Adipocyte (in vitro differentiated cells): ENCODE data around the gene HSPBAP1.
A peak's percentile ranks its signal among the peaks of the same experiment; 100 is the strongest.

Experiments used
- DNase-seq: peaks from one replicate; pipeline ENCODE4 v3.0.0-alpha.2; 2015; ENCODE audit warnings: low read depth
- H3K27me3 ChIP-seq: replicated peaks from 2 replicates; pipeline ENCODE4 v1.7.0; 2013; ENCODE audit warnings: mild to moderate bottlenecking, low read length, moderate library complexity; ENCODE audit not compliant: control insufficient read depth, insufficient read depth
- H3K36me3 ChIP-seq: 2 replicates; pipeline ENCODE4 v1.7.0; 2013; ENCODE audit warnings: low read length, mild to moderate bottlenecking, moderate library complexity; ENCODE audit not compliant: control insufficient read depth, insufficient read depth, severe bottlenecking
- H3K4me1 ChIP-seq: 2 replicates; pipeline ENCODE4 v1.7.0; 2013; ENCODE audit warnings: mild to moderate bottlenecking, low read length, moderate library complexity; ENCODE audit not compliant: control insufficient read depth, insufficient read depth
- H3K4me3 ChIP-seq: 2 replicates; pipeline ENCODE4 v1.7.0; 2013; ENCODE audit warnings: mild to moderate bottlenecking, low read length, moderate library complexity
- H3K9ac ChIP-seq: 2 replicates; pipeline ENCODE4 v1.7.0; 2013; ENCODE audit warnings: mild to moderate bottlenecking, low read length, moderate library complexity
- H3K9me3 ChIP-seq: 2 replicates; pipeline ENCODE4 v1.7.0; 2013; ENCODE audit warnings: mild to moderate bottlenecking, low read length, moderate library complexity; ENCODE audit not compliant: control insufficient read depth

The HSPBAP1 gene

GRCh38 chr3:122782804-122783203 is 10.8 kb downstream of the HSPBAP1 start:
- Histone ChIP-seq H3K27me3 (no peaks in the 10 kb centered on the region), H3K4me1 (peaks cover 16% of the 10 kb centered on the region), H3K4me3 (no peak overlapping the region), H3K9me3 (no peaks in the 10 kb centered on the region), H3K36me3 (no peaks in the 10 kb centered on the region), H3K9ac (no peak overlapping the region)
- DNase-seq = no peak

- Histone ChIP-seq H3K9me3 (no peaks in the 10 kb centered on the region), H3K4me1 (no peaks in the 10 kb centered on the region), H3K4me3 (no peak overlapping the region), H3K9ac (no peak overlapping the region), H3K36me3 (no peaks in the 10 kb centered on the region), H3K27me3 (no peaks in the 10 kb centered on the region)
- DNase-seq = no peak
These were observed 16.1 kb downstream of the HSPBAP1 start for GRCh38 chr3:122777563-122777962.

GRCh38 chr3:122776675-122777468 is 16.8 kb downstream of the HSPBAP1 start:
- Histone ChIP-seq H3K36me3 (no peaks in the 10 kb centered on the region), H3K9ac (no peak overlapping the region), H3K4me3 (no peak overlapping the region), H3K4me1 (no peaks in the 10 kb centered on the region), H3K9me3 (no peaks in the 10 kb centered on the region), H3K27me3 (no peaks in the 10 kb centered on the region)
- no peak for DNase-seq

GRCh38 chr3:122774564-122774963 is 19.1 kb downstream of the HSPBAP1 start:
- peak; percentile 30 for DNase-seq
- H3K9ac ChIP-seq = no peak overlapping the region
- peaks cover 6% of the 10 kb centered on the region for H3K36me3 ChIP-seq
- H3K9me3 ChIP-seq = no peaks in the 10 kb centered on the region
- no peak overlapping the region for H3K4me3 ChIP-seq
- no peaks in the 10 kb centered on the region for H3K27me3 ChIP-seq
- no peaks in the 10 kb centered on the region for H3K4me1 ChIP-seq

- DNase-seq = no peak
- H3K9ac ChIP-seq = no peak overlapping the region
- H3K4me1 ChIP-seq = no peaks in the 10 kb centered on the region
- H3K9me3 ChIP-seq = no peaks in the 10 kb centered on the region
- no peaks in the 10 kb centered on the region for H3K27me3 ChIP-seq
- no peak overlapping the region for H3K4me3 ChIP-seq
- H3K36me3 ChIP-seq = peaks cover 6% of the 10 kb centered on the region
These were observed 19.6 kb downstream of the HSPBAP1 start for GRCh38 chr3:122773944-122774509.

DNA sequence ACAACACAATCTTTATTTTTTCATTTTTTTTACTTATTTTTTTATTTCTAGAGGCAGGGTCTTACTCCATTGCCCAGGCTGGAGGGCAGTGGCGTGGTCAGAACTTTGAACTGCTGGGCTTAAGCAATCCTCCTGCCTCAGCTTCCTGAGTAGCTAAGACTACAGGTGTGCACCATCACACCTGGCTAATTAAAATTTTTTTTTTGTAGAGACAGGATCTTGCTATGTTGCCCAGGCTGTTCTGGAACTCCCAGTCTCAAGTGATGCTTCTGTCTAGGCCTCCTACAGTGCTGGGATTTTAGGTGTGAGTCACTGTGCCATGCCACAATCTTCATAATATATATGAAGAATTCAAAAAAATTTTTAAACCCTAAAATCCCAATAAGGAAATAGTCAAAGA is 20.8 kb downstream of the HSPBAP1 start:
- Histone ChIP-seq H3K9ac (no peak overlapping the region), H3K9me3 (no peaks in the 10 kb centered on the region), H3K27me3 (no peaks in the 10 kb centered on the region), H3K4me3 (no peak overlapping the region), H3K36me3 (peaks cover 6% of the 10 kb centered on the region), H3K4me1 (no peaks in the 10 kb centered on the region)
- no peak for DNase-seq

DNA sequence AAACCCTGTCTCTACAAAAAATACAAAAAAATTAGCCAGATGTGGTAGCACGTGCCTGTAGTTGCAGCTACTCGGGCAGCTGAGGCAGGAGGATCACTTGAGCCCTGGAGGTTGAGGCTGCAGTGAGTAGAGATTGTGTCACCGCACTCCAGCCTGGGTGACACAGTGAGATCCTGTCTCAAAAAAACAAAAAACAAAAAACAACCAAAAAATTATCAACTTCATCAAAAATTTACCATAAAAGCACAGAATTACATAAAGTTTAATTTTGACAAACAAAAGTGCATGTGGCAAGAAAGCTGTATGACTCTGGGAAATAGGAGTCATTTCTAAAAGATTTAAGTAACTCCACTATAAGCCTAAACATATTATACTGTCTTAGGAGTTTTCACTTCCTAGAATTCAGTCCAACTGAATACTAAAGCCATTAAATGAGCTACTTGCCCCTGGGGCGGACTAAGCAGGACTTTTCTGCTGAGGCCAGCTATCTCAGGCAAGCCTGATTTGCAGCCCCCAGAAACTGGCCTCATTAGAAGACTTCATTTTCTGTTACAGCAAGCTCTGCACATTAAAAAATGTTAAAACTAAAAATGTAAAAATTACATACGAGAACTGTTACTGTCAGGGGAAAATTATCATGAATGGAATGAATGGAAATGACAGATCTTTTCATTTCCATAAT is 23.0 kb downstream of the HSPBAP1 start:
- no peak overlapping the region for H3K4me3 ChIP-seq
- H3K36me3 ChIP-seq = peaks cover 6% of the 10 kb centered on the region
- H3K27me3 ChIP-seq = no peaks in the 10 kb centered on the region
- no peak for DNase-seq
- no peaks in the 10 kb centered on the region for H3K9me3 ChIP-seq
- no peak overlapping the region for H3K9ac ChIP-seq
- no peaks in the 10 kb centered on the region for H3K4me1 ChIP-seq

GRCh38 chr3:122767540-122768372 is 25.9 kb downstream of the HSPBAP1 start:
- peak; percentile 31 for DNase-seq
- Histone ChIP-seq H3K27me3 (no peaks in the 10 kb centered on the region), H3K9me3 (no peaks in the 10 kb centered on the region), H3K4me3 (no peak overlapping the region), H3K9ac (no peak overlapping the region), H3K36me3 (peaks cover 10% of the 10 kb centered on the region), H3K4me1 (no peaks in the 10 kb centered on the region)

- H3K4me1 ChIP-seq = no peaks in the 10 kb centered on the region
- no peak for DNase-seq
- peaks cover 10% of the 10 kb centered on the region for H3K36me3 ChIP-seq
- H3K9me3 ChIP-seq = no peaks in the 10 kb centered on the region
- no peaks in the 10 kb centered on the region for H3K27me3 ChIP-seq
- no peak overlapping the region for H3K9ac ChIP-seq
- no peak overlapping the region for H3K4me3 ChIP-seq
These were observed 27.2 kb downstream of the HSPBAP1 start for GRCh38 chr3:122766430-122766829.

DNA sequence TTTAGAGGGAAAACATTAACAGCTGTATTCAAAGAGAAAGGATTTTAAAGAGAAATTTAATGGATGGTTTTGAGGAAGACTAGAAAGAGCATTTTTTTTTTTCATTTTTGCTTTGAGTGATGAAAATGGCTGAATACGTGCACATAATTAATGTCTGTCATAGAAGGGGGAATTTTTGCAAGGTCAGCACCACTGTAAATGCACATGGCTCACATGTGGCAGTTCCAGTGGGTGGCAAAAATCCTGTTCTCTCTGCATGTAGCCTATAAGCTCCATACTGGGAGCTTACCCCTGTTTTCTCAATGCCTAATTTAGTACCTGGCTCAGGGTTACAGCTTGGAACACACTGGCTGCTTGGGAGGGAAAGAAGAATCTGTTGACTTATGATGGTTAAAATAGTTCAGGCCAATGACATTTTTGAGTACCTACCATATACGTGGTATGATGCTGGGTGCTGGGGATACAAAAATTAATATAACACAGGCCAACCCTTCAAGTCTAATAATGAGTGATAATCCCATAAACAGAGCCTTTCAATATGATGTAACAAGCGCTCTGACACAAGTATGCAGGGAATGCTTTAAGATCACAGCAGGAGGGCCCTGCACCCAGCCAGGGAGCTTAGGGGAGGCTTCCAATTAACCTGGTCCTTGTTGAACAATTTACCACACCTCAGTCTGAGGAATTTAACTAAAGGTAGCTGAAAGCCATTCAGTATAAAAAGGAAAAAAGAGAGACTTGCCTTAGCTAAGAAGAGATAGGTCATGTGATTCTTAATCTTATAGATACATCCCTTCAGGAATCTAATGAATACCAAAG is 33.0 kb downstream of the HSPBAP1 start:
- H3K4me1 ChIP-seq = peaks cover 3% of the 10 kb centered on the region
- no peak overlapping the region for H3K4me3 ChIP-seq
- no peaks in the 10 kb centered on the region for H3K27me3 ChIP-seq
- H3K9ac ChIP-seq = no peak overlapping the region
- peaks cover 4% of the 10 kb centered on the region for H3K36me3 ChIP-seq
- no peak for DNase-seq
- no peaks in the 10 kb centered on the region for H3K9me3 ChIP-seq
